HepG2 (cell line): ENCODE data around the gene TFRC. TPM values are rescaled to one million over a fixed set of nuclear protein-coding genes. Genes with fewer than 3 reads are reported as not detected.

Experiments used
- ATAC-seq: fragments of 200-7000 bp; cut with Tn5 transposase; 3 replicates; pipeline ENCODE4 v1.9.1; 2020; ENCODE audit warnings: mild to moderate bottlenecking, moderate library complexity
- BruUV-seq: library from RNA; stranded (reverse); fragments of 400-500 nt; replicated peaks from 2 replicates; lab custom pipeline; 2021; lab: Mats Ljungman, UMichigan
- CTCF ChIA-PET: fragments of 300-600 bp; formaldehyde crosslinking; extraction: SDS; loops from one replicate; lab custom pipeline; 2021; ENCODE audit warnings: low total read pairs, inconsistent platforms, low intra/inter-chr PET ratio; lab: Yijun Ruan, JAX
- POLR2A ChIA-PET: fragments of 350-600 bp; sonication (Branson Sonifier 250); formaldehyde crosslinking; loops from one replicate; lab custom pipeline; 2020; ENCODE audit warnings: antibody characterized with exemption, inconsistent platforms; lab: Yijun Ruan, JAX
- DNase-seq: peaks from one replicate; pipeline ENCODE4 v3.0.0-alpha.2; 2015; ENCODE audit warnings: low spot score
- FAIRE-seq: peaks from 3 replicates; lab custom pipeline; 2011; peaks lifted over from hg19 to GRCh38; lab: Jason Lieb, UNC
- H2AFZ ChIP-seq: one replicate; pipeline ENCODE4 v1.6.1; 2011; ENCODE audit warnings: low read length, inconsistent platforms
- H3K27ac ChIP-seq: fragments of 300-600 bp; 3 replicates; pipeline ENCODE4 v1.8.0; 2011; ENCODE audit warnings: mixed run types, mild to moderate bottlenecking, mixed read lengths, low read length, inconsistent platforms; ENCODE audit not compliant: insufficient read depth; ENCODE audit errors: extremely low read length
- H3K27me3 ChIP-seq, 2 experiments: fragments of 200-600 bp in 1 of 2; 2 replicates in 1 of 2; 3 replicates in 1 of 2; pipeline versions ENCODE4 v1.6.0 to v1.8.0; 2011; ENCODE audit warnings: low read length in 2 of 2, mild to moderate bottlenecking in 2 of 2, moderate library complexity in 2 of 2, inconsistent platforms in 1 of 2; ENCODE audit not compliant: insufficient read depth in 2 of 2, control insufficient read depth in 1 of 2
- H3K36me3 ChIP-seq, 2 experiments: fragments of 200-600 bp in 1 of 2; replicated peaks in 1 of 2; 2 replicates in 1 of 2; 3 replicates in 1 of 2; pipeline versions ENCODE4 v1.5.1 to v1.8.0; 2011; ENCODE audit warnings: low read length in 2 of 2, inconsistent platforms in 1 of 2; ENCODE audit not compliant: insufficient read depth in 2 of 2, control insufficient read depth in 1 of 2
- H3K4me1 ChIP-seq: 2 replicates; pipeline ENCODE4 v1.5.1; 2012; ENCODE audit warnings: low read length, inconsistent platforms; ENCODE audit not compliant: insufficient read depth
- H3K4me2 ChIP-seq: 2 replicates; pipeline ENCODE4 v1.6.0; 2011; ENCODE audit warnings: low read depth, low read length, inconsistent platforms
- H3K4me3 ChIP-seq, 3 experiments: fragments of 200-600 bp in 1 of 3; sonication (generic), shearing (Covaris generic) in 1 of 3; replicated peaks in 1 of 3; 2 replicates each; pipeline ENCODE4 v1.5.1; 2011 to 2016; ENCODE audit warnings: low read length in 3 of 3, inconsistent platforms in 2 of 3, low read depth in 2 of 3, mild to moderate bottlenecking in 2 of 3, control low read depth in 1 of 3, mixed read lengths in 1 of 3; ENCODE audit not compliant: insufficient read depth in 1 of 3
- H3K79me2 ChIP-seq: one replicate; pipeline ENCODE4 v1.6.1; 2011; ENCODE audit warnings: low read length, inconsistent platforms; ENCODE audit not compliant: insufficient read depth
- H3K9ac ChIP-seq: 2 replicates; pipeline ENCODE4 v1.6.0; 2011; ENCODE audit warnings: mild to moderate bottlenecking, low read depth, low read length, inconsistent platforms; ENCODE audit not compliant: insufficient read depth
- H3K9me3 ChIP-seq: 2 replicates; pipeline ENCODE4 v1.5.1; 2012; ENCODE audit warnings: mild to moderate bottlenecking, low read length
- H4K20me1 ChIP-seq: 2 replicates; pipeline ENCODE4 v1.6.0; 2011; ENCODE audit warnings: inconsistent platforms, mild to moderate bottlenecking, low read length, moderate library complexity; ENCODE audit not compliant: insufficient read depth
- ATF7-NPFF ChIP-seq: sonication (generic); formaldehyde crosslinking; IDR thresholded peaks from 2 replicates; pipeline ENCODE4 v1.8.1; 2023; ENCODE audit warnings: mild to moderate bottlenecking, low read depth, missing genetic modification reagents, moderate library complexity
- CAMTA2 ChIP-seq: sonication (generic); formaldehyde crosslinking; IDR thresholded peaks from 2 replicates; pipeline ENCODE4 v1.4.0; 2020; ENCODE audit warnings: mild to moderate bottlenecking, missing genetic modification reagents, borderline replicate concordance
- CCDC6 ChIP-seq: sonication (generic); formaldehyde crosslinking; IDR thresholded peaks from 2 replicates; pipeline ENCODE4 v1.8.1; 2022; ENCODE audit warnings: mild to moderate bottlenecking, missing genetic modification reagents, moderate library complexity
- MAFF ChIP-seq: IDR thresholded peaks from 2 replicates; pipeline ENCODE4 v1.6.1; 2011; ENCODE audit warnings: low read depth, low read length, improper control_type of control experiment
- MAFK ChIP-seq, 2 experiments: IDR thresholded peaks in 1 of 2; conservative IDR thresholded peaks in 1 of 2; 2 replicates each; pipeline ENCODE4 v1.6.1; 2011; ENCODE audit warnings: improper control_type of control experiment in 2 of 2, low read length in 2 of 2
- NR3C1 ChIP-seq: sonication (generic); formaldehyde crosslinking; IDR thresholded peaks from 2 replicates; pipeline ENCODE4 v1.4.0; 2020; ENCODE audit warnings: missing genetic modification reagents
- RXRA ChIP-seq: sonication (generic); formaldehyde crosslinking; IDR thresholded peaks from 2 replicates; pipeline ENCODE4 v1.5.1; 2020; ENCODE audit warnings: missing genetic modification reagents
- SNAPC2 ChIP-seq: sonication (generic); formaldehyde crosslinking; IDR thresholded peaks from 2 replicates; pipeline ENCODE4 v1.8.1; 2022; ENCODE audit warnings: mild to moderate bottlenecking, missing genetic modification reagents
- WGBS: methylation state at CpG from one replicate; pipeline ENCODE4 v1.1.6; 2017; ENCODE audit warnings: low lambda C conversion rate; 5-methylcytosine and 5-hydroxymethylcytosine counted together
- in situ Hi-C: cut with HindIII; loops from 2 replicates; pipeline ENCODE4 v1.10.0; 2017; ENCODE audit warnings: low pct_unique_long_range_greater_than_20kb; ENCODE audit not compliant: extremely low pct_ligation_motif_present
- intact Hi-C: fragments of 100-400 bp; cut with micrococcal nuclease; formaldehyde crosslinking; loops from one replicate; pipeline ENCODE4 v1.10.0; 2022; ENCODE audit not compliant: unreplicated experiment
- polyA plus RNA-seq, 8 experiments: library from polyadenylated mRNA; depleted of rRNA in 3 of 8; stranded (reverse) in 7 of 8; unstranded in 1 of 8; fragments of >200 nt; fragmentation: Illumina TruSeq in 4 of 8; extraction: Trizol in 4 of 8; gene quantifications; 2 replicates each; pipeline versions ENCODE4 v1.2.1 to v1.2.3, GENCODE V29; 2011 to 2016; ENCODE audit warnings: low read depth in 4 of 8, missing spikeins in 1 of 8, mixed read lengths in 1 of 8; ENCODE audit not compliant: insufficient read depth in 1 of 8
- total RNA-seq, 5 experiments: library from RNA; depleted of rRNA; stranded (reverse); fragments of >200 nt; fragmentation: Illumina TruSeq; extraction: Trizol; gene quantifications; 2 replicates each; pipeline ENCODE4 v1.2.3, GENCODE V29; 2016; ENCODE audit warnings: low read depth in 1 of 5
- TF ChIP-seq, protein P1 (sequence below): sonication (generic); formaldehyde crosslinking; IDR thresholded peaks from 2 replicates; pipeline ENCODE4 v1.4.0; 2020; ENCODE audit warnings: missing genetic modification reagents
- TF ChIP-seq, protein P2 (sequence below): sonication (generic); formaldehyde crosslinking; IDR thresholded peaks from 2 replicates; pipeline ENCODE4 v1.8.1; 2022; ENCODE audit warnings: low read depth, mild to moderate bottlenecking, missing genetic modification reagents
- TF ChIP-seq, protein P3 (sequence below): sonication (generic); formaldehyde crosslinking; IDR thresholded peaks from 2 replicates; pipeline ENCODE4 v1.8.0; 2022; ENCODE audit warnings: missing genetic modification reagents, mild to moderate bottlenecking, inconsistent platforms, borderline replicate concordance

Gene TFRC
- total and polyA plus RNA-seq, 2 of the 13 experiments (the other 11 are each of a cell fraction or from before 2014, with no cell fraction given) = 188 to 274 TPM

DNA sequence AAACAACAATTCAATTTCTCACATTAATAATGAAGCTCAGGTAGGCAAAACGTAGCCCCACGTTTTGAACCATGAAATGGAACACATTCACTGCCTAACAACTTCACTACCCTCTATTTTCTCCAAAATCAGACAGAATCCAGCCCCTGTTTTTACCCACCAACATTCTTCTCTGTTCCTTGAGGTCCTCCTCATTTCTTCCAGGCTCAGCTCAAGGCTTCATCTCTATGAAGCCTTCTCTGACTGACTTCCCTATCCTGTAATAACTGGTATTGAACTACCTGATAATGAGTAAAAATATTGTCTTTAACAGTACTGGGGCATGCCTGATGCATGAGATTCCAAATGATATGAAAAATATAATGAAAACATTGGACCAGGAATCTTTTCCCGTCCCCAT, 2.2 kb downstream of the TFRC start (continued):
- TF ChIP-seq, protein P1, sequence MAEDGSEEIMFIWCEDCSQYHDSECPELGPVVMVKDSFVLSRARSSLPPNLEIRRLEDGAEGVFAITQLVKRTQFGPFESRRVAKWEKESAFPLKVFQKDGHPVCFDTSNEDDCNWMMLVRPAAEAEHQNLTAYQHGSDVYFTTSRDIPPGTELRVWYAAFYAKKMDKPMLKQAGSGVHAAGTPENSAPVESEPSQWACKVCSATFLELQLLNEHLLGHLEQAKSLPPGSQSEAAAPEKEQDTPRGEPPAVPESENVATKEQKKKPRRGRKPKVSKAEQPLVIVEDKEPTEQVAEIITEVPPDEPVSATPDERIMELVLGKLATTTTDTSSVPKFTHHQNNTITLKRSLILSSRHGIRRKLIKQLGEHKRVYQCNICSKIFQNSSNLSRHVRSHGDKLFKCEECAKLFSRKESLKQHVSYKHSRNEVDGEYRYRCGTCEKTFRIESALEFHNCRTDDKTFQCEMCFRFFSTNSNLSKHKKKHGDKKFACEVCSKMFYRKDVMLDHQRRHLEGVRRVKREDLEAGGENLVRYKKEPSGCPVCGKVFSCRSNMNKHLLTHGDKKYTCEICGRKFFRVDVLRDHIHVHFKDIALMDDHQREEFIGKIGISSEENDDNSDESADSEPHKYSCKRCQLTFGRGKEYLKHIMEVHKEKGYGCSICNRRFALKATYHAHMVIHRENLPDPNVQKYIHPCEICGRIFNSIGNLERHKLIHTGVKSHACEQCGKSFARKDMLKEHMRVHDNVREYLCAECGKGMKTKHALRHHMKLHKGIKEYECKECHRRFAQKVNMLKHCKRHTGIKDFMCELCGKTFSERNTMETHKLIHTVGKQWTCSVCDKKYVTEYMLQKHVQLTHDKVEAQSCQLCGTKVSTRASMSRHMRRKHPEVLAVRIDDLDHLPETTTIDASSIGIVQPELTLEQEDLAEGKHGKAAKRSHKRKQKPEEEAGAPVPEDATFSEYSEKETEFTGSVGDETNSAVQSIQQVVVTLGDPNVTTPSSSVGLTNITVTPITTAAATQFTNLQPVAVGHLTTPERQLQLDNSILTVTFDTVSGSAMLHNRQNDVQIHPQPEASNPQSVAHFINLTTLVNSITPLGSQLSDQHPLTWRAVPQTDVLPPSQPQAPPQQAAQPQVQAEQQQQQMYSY (CRISPR knock-in tag) = no peak
- TF ChIP-seq, protein P2, sequence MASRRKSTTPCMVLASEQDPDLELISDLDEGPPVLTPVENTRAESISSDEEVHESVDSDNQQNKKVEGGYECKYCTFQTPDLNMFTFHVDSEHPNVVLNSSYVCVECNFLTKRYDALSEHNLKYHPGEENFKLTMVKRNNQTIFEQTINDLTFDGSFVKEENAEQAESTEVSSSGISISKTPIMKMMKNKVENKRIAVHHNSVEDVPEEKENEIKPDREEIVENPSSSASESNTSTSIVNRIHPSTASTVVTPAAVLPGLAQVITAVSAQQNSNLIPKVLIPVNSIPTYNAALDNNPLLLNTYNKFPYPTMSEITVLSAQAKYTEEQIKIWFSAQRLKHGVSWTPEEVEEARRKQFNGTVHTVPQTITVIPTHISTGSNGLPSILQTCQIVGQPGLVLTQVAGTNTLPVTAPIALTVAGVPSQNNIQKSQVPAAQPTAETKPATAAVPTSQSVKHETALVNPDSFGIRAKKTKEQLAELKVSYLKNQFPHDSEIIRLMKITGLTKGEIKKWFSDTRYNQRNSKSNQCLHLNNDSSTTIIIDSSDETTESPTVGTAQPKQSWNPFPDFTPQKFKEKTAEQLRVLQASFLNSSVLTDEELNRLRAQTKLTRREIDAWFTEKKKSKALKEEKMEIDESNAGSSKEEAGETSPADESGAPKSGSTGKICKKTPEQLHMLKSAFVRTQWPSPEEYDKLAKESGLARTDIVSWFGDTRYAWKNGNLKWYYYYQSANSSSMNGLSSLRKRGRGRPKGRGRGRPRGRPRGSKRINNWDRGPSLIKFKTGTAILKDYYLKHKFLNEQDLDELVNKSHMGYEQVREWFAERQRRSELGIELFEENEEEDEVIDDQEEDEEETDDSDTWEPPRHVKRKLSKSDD = no peak
- no peak for TF ChIP-seq SNAPC2 (CRISPR knock-in tag)
- no peak for TF ChIP-seq ATF7-NPFF
- no peak for TF ChIP-seq CCDC6 (CRISPR knock-in tag)
- TF ChIP-seq CAMTA2 = no peak
- TF ChIP-seq RXRA = no peak

DNA sequence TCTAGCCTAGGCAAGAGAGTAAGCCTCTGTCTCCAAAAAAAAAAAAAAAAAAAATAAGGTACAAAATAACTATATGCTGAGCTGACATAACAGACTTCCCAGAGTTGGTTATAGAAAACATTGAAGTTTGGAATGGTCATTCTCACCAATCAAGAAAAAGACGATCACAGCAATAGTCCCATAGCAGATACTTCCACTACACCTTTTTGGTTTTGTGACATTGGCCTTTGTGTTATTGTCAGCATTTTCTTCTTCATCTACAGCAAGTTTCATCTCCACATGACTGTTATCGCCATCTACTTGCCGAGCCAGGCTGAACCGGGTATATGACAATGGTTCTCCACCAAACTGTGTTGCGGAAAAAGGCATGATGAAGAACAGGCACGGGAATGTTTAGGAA, 6.9 kb downstream of the TFRC start:
- H4K20me1 ChIP-seq = peaks cover 51% of the 10 kb centered on the region
- DNase-seq (no peak), FAIRE-seq (no peak), ATAC-seq (no peak)
- in situ Hi-C loops (loop anchor here (5.0 kb wide), 1 partner anchor 122 kb away; no protein-coding TSS in a partner anchor), intact Hi-C loops (no loop called here)
- H3K27ac ChIP-seq = no peak overlapping the region
- H3K36me3 ChIP-seq = peaks cover 22 to 55% of the 10 kb centered on the region in 2 experiments
- no peak overlapping the region for H2AFZ ChIP-seq
- no peaks in the 10 kb centered on the region for H3K27me3 ChIP-seq
- H3K4me3 ChIP-seq = no peak overlapping the region
- H3K9me3 ChIP-seq = no peaks in the 10 kb centered on the region
- no peak overlapping the region for H3K4me2 ChIP-seq
- H3K9ac ChIP-seq = no peak overlapping the region
- no TSS peak for BruUV-seq
- TF ChIP-seq, protein P3, sequence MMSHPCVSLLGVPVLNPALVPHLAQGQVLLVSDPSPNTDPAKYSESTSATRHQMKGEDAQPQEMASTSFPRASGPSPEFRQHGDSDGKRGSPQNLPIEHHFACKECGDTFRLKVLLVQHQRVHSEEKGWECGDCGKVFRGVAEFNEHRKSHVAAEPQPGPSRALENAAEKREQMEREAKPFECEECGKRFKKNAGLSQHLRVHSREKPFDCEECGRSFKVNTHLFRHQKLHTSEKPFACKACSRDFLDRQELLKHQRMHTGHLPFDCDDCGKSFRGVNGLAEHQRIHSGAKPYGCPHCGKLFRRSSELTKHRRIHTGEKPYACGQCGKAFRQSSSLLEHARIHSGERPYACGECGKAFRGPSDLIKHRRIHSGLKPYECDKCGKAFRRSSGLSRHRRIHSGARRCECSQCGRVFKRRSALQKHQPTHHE = no peak
- peak in 1 of 2 experiments; percentile 66; a peak in 3 of 4 replicates for TF ChIP-seq MAFK (conservative IDR thresholded peaks at IDR 0.05 in 1 of 2, IDR thresholded peaks at IDR 0.05 in 1 of 2; ENCODE audit: low read length in 2 of 2)
- peak; percentile 68 for TF ChIP-seq MAFF
- TF ChIP-seq NR3C1 = no peak
- WGBS = 95% methylated on average over 6 of the region's 6 CpGs
- H3K4me1 ChIP-seq = peaks cover 26% of the 10 kb centered on the region
- ChIA-PET POLR2A (interaction anchor here (0.6 kb wide), 1 partner anchor 32 kb away, joined by 3 read pairs; no protein-coding TSS in a partner anchor), CTCF (no interaction called here)
- H3K79me2 ChIP-seq = peaks cover 48% of the 10 kb centered on the region
